Measurements from ENCODE around the gene LPAR2. TPM values are rescaled to one million over a fixed set of nuclear protein-coding genes. Genes with fewer than 3 reads are reported as not detected.
"Not testable (repeated sequence)": the region's sequence is repeated elsewhere in the genome, so short reads cannot be mapped to it uniquely, and the experiment has no call there.

LPAR2 gene
- total RNA-seq, 8 experiments from 2014 or later = 1.3 to 30.2 (median 18.2) TPM

DNA sequence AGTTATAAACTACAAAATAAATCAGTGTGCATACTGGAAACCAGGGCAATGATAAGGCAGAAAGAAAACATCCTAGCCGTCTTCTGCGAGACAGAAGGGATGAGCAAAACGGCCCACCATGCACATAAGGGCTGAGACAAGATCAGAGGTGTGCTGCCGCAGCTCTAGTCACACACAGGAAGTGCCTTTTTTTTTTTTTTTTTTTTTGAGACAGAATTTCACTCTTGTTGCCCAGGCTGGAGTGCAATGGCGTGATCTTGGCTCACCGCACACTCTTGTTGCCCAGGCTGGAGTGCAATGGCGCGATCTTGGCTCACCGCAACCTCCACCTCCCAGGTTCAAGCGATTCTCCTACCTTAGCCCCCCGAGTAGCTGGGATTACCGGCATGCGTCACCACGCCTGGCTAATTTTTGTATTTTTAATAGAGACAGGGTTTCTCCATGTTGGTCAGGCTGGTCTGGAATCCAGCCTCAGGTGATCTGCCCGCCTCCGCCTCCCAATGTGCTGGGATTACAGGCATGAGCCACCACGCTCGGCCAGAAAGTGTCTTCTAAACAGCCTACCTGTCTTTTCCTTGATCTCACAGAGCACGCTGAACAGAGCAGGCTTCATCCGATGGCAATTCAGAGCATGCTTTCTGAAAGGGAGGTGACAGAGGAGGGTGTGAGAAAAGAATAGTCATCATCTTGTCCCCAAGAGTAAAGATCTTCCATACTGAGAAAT is 29.1 kb downstream of the LPAR2 start:
- H3K4me1 ChIP-seq (replicated peaks in 1 of 2); ATAC-seq (replicated peaks in 6 of 8); H3K27ac ChIP-seq; in situ Hi-C loops (cut with MboI; ENCODE audit: low pct_unique_long_range_greater_than_20kb in 2 of 9, low sequenced_read_pairs in 9 of 9, unreplicated experiment in 9 of 9); H3K4me3 ChIP-seq: not testable (repeated sequence)
- 80 to 100% (median 94%) methylated on average over 2 to 16 of the region's 20 CpGs; no CpG with 5 or more reads in 1 of the 10 experiments for WGBS, 10 experiments

- H3K4me3 ChIP-seq = no peak overlapping the region
- no peak overlapping the region for H3K27ac ChIP-seq
- 70 to 100% (median 87%) methylated on average over 1 to 8 of the region's 8 CpGs for WGBS, 10 experiments
- in situ Hi-C loops (cut with MboI; ENCODE audit: low pct_unique_long_range_greater_than_20kb in 2 of 9, low sequenced_read_pairs in 9 of 9, unreplicated experiment in 9 of 9) = no loop called here
- ATAC-seq (replicated peaks in 6 of 8) = no peak
- peaks cover 0 to 5% of the 10 kb centered on the region in 2 donors for H3K4me1 ChIP-seq (replicated peaks in 1 of 2)
Measured at GRCh38 chr19:19597809-19598306, 30.2 kb downstream of the LPAR2 start.

DNA sequence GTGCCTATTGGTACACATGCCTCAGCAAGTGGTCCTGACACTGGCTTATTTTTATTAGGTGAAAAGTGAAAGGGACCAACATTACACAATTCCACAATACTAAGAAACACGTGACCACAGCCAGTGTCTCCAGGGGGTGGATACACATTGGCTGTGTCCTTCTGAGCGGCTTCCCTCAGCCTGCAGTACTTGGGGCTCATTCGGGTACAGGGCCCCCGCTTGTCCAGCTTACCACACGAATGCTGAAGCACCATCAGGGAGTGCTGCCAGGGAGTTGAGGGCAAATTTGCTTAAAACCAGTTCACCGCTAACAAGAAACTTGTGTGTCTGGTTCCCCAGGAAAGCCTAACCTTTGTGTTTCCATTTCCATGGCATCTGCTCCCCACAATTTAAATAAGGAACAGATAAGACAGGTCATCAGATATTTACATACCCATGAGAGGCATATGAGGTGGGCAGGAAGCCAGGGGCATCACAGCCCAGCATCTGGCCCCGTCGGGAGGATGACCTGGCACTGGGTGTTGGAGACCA is 32.8 kb downstream of the LPAR2 start:
- in situ Hi-C loops (cut with MboI; ENCODE audit: low pct_unique_long_range_greater_than_20kb in 2 of 9, low sequenced_read_pairs in 9 of 9, unreplicated experiment in 9 of 9) = no loop called here
- H3K27ac ChIP-seq = no peak overlapping the region
- peaks cover 10 to 11% of the 10 kb centered on the region in 2 donors for H3K4me1 ChIP-seq (replicated peaks in 1 of 2)
- peak in 4 of 8 experiments; percentile 5 to 25 (median 10) for ATAC-seq (replicated peaks in 6 of 8)
- no peak overlapping the region for H3K4me3 ChIP-seq
- WGBS, 10 experiments = 41 to 100% (median 88%) methylated on average over 2 to 8 of the region's 8 CpGs; no CpG with 5 or more reads in 6 of the 10 experiments

DNA sequence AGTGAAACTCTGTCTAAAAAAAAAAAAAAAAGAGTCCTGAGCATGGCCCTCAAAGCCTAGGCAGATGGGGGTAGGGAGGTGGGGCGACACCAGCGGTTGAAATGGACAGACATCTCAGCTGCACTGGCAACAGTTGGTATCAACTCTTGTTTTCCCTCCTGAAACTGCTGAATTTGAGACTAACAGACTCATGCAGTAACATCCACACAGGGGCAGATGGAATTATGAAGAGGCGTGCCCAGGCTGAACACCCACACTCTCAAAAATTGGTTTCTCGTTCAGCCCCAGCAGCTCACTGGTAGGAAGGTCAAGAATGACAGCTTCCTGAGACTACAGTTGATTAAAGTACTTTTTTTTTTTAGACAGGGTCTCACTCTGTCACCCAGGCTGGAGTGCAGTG is 33.6 kb downstream of the LPAR2 start:
- Histone ChIP-seq H3K27ac (no peak overlapping the region), H3K4me1 (replicated peaks in 1 of 2) (peaks cover 10 to 11% of the 10 kb centered on the region in 2 donors), H3K4me3 (no peak overlapping the region)
- 60 to 100% (median 97%) methylated on average over 1 to 3 of the region's 4 CpGs; no CpG with 5 or more reads in 6 of the 10 experiments for WGBS, 10 experiments
- in situ Hi-C loops (cut with MboI; ENCODE audit: low pct_unique_long_range_greater_than_20kb in 2 of 9, low sequenced_read_pairs in 9 of 9, unreplicated experiment in 9 of 9) = no loop called here
- ATAC-seq (replicated peaks in 6 of 8) = no peak

DNA sequence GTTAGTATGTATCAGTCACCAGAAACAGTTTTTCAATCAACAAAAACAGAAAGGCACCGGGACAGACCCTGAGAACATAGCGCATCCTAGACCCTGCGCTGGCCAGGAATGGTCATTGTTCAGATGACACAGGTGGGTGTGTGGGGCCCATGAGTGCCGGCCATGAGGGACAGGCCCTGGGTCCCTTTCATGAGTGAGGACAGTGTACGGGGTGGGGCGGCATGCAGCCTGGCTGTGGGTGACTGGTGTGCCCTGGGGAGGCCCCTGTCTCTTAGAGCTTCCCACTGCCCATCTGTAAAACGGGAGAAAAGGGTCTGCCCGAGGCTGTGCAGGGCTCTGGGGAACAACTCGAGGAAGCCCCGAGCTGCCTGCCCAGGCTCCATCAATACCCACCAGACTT is 35.3 kb downstream of the LPAR2 start:
- WGBS, 10 experiments = 75 to 100% (median 92%) methylated on average over 1 to 8 of the region's 10 CpGs; no CpG with 5 or more reads in 3 of the 10 experiments
- no peak for ATAC-seq (replicated peaks in 6 of 8)

GRCh38 chr19:19591133-19591825 is 36.7 kb downstream of the LPAR2 start:
- peaks cover 10 to 11% of the 10 kb centered on the region in 2 donors for H3K4me1 ChIP-seq (replicated peaks in 1 of 2)
- WGBS, 10 experiments = 0 to 53% (median 41%) methylated on average over 1 to 7 of the region's 13 CpGs; no CpG with 5 or more reads in 2 of the 10 experiments
- ATAC-seq (replicated peaks in 6 of 8) = peak; percentile 84 to 92 (median 90)
- no peak overlapping the region for H3K4me3 ChIP-seq
- H3K27ac ChIP-seq = peak overlapping the region in 1 of 2 donors; percentile 25
- in situ Hi-C loops (cut with MboI; ENCODE audit: low pct_unique_long_range_greater_than_20kb in 2 of 9, low sequenced_read_pairs in 9 of 9, unreplicated experiment in 9 of 9) = no loop called here

More for the DNA sequence above, 35.3 kb downstream of the LPAR2 start:
- Histone ChIP-seq H3K4me1 (replicated peaks in 1 of 2) (peaks cover 10 to 11% of the 10 kb centered on the region in 2 donors), H3K4me3 (no peak overlapping the region), H3K27ac (no peak overlapping the region)
- in situ Hi-C loops (cut with MboI; ENCODE audit: low pct_unique_long_range_greater_than_20kb in 2 of 9, low sequenced_read_pairs in 9 of 9, unreplicated experiment in 9 of 9) = no loop called here

DNA sequence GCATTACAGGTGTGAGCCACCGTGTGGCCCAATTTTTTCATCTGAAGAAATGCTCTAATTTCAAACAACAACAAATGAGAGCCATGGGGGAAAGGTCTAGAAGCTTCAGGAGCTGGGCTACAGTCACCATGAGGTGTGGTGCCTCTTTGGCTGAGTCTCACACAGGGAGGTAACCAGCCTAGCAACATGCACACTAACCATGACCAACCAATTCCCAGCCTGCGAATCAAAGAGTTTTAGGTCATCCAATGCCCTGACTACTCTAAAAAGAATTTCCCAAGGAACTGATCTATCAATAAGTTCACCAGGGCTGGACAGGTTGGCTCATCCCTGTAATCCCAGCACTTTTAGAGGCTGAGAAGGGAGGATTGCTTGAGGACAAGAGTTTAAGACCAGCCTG is 39.5 kb downstream of the LPAR2 start:
- Histone ChIP-seq H3K27ac (no peak overlapping the region), H3K4me1 (replicated peaks in 1 of 2) (peaks cover 10 to 11% of the 10 kb centered on the region in 2 donors), H3K4me3 (no peak overlapping the region)
- ATAC-seq (replicated peaks in 6 of 8) = no peak
- in situ Hi-C loops (cut with MboI; ENCODE audit: low pct_unique_long_range_greater_than_20kb in 2 of 9, low sequenced_read_pairs in 9 of 9, unreplicated experiment in 9 of 9) = no loop called here
- WGBS, 10 experiments = 43 to 90% (median 80%) methylated on average over 1 to 2 of the region's 2 CpGs; no CpG with 5 or more reads in 7 of the 10 experiments

- in situ Hi-C loops (cut with MboI; ENCODE audit: low pct_unique_long_range_greater_than_20kb in 2 of 9, low sequenced_read_pairs in 9 of 9, unreplicated experiment in 9 of 9) = no loop called here
- no peak for ATAC-seq (replicated peaks in 6 of 8)
- no peak overlapping the region for H3K4me3 ChIP-seq
Measured at GRCh38 chr19:19587771-19588170, 40.2 kb downstream of the LPAR2 start.

DNA sequence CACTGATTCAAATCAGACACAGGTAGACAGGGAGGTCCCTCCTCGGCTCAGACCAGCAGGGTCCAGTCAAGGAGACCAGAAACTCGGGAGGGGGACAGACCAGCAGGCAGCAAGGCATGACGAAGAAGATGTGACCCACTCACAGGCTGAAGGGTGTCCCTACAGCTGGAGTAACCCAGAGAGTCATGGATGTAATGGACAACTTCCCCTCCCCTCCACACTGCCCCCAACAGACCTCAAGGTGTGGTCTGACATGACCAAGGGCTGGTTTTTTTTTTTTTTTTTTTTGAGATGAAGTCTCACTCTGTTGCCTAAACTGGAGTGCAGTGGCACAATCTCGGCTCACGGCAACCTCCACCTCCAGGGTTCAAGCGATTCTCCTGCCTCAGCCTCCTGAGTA is 43.7 kb downstream of the LPAR2 start:
- WGBS, 10 experiments = 20 to 100% (median 77%) methylated on average over 1 to 4 of the region's 6 CpGs; no CpG with 5 or more reads in 3 of the 10 experiments
- Histone ChIP-seq H3K27ac (no peak overlapping the region), H3K4me1 (replicated peaks in 1 of 2) (no peaks in the 10 kb centered on the region), H3K4me3 (no peak overlapping the region)
- ATAC-seq (replicated peaks in 6 of 8) = no peak
- in situ Hi-C loops (cut with MboI; ENCODE audit: low pct_unique_long_range_greater_than_20kb in 2 of 9, low sequenced_read_pairs in 9 of 9, unreplicated experiment in 9 of 9) = no loop called here

More at GRCh38 chr19:19587771-19588170, 40.2 kb downstream of the LPAR2 start:
- H3K4me1 ChIP-seq (replicated peaks in 1 of 2) = peaks cover 10 to 11% of the 10 kb centered on the region in 2 donors
- H3K27ac ChIP-seq = no peak overlapping the region
- WGBS, 10 experiments = 0 to 100% (median 93%) methylated on average over 1 to 3 of the region's 5 CpGs; no CpG with 5 or more reads in 3 of the 10 experiments

GRCh38 chr19:19582471-19582870 is 45.5 kb downstream of the LPAR2 start:
- in situ Hi-C loops (cut with MboI; ENCODE audit: low pct_unique_long_range_greater_than_20kb in 2 of 9, low sequenced_read_pairs in 9 of 9, unreplicated experiment in 9 of 9) = no loop called here
- WGBS, 10 experiments = 60 to 97% (median 76%) methylated on average over 1 to 6 of the region's 6 CpGs; no CpG with 5 or more reads in 5 of the 10 experiments
- Histone ChIP-seq H3K4me3 (no peak overlapping the region), H3K27ac (no peak overlapping the region), H3K4me1 (replicated peaks in 1 of 2) (peaks cover 0 to 3% of the 10 kb centered on the region in 2 donors)
- no peak for ATAC-seq (replicated peaks in 6 of 8)

GRCh38 chr19:19581391-19581790 is 46.6 kb downstream of the LPAR2 start:
- Histone ChIP-seq H3K4me1 (replicated peaks in 1 of 2) (peaks cover 0 to 3% of the 10 kb centered on the region in 2 donors), H3K4me3 (no peak overlapping the region), H3K27ac (no peak overlapping the region)
- no peak for ATAC-seq (replicated peaks in 6 of 8)
- WGBS, 10 experiments = 60 to 100% (median 92%) methylated on average over 1 to 5 of the region's 13 CpGs; no CpG with 5 or more reads in 2 of the 10 experiments
- in situ Hi-C loops (cut with MboI; ENCODE audit: low pct_unique_long_range_greater_than_20kb in 2 of 9, low sequenced_read_pairs in 9 of 9, unreplicated experiment in 9 of 9) = no loop called here

DNA sequence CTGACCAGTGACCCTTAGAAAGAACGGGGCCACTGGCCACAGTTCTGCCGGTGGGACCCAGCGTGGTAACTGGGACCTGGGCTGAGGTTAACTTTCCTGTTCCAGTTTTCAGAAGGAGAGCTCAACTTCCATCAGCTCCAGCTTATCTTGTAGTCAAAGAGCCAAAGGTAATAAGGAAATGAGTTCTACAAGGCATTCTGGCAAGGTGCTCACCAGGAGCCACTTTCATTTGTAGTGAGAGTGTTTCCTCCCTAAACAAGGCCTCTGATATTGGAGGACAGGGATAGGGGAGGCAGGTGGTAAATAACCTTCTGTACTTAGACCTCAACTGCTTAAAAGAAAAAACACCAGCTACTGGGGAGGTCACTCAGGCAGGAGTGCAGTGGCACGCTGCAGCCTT is 47.6 kb downstream of the LPAR2 start:
- no peak overlapping the region for H3K27ac ChIP-seq
- no peak overlapping the region for H3K4me3 ChIP-seq
- in situ Hi-C loops (cut with MboI; ENCODE audit: low pct_unique_long_range_greater_than_20kb in 2 of 9, low sequenced_read_pairs in 9 of 9, unreplicated experiment in 9 of 9) = no loop called here
- WGBS, 10 experiments = 84 to 100% (median 92%) methylated on average over 1 to 3 of the region's 4 CpGs; no CpG with 5 or more reads in 5 of the 10 experiments
- no peak for ATAC-seq (replicated peaks in 6 of 8)
- peaks cover 0 to 3% of the 10 kb centered on the region in 2 donors for H3K4me1 ChIP-seq (replicated peaks in 1 of 2)

Measured in motor neuron (in vitro differentiated cells).